ENCODE data around the gene CLMN. TPM values are rescaled to one million over a fixed set of nuclear protein-coding genes. Genes with fewer than 3 reads are reported as not detected.

Gene CLMN
- total RNA-seq, 2 donors from 2014 or later: 105 to 131 TPM

DNA sequence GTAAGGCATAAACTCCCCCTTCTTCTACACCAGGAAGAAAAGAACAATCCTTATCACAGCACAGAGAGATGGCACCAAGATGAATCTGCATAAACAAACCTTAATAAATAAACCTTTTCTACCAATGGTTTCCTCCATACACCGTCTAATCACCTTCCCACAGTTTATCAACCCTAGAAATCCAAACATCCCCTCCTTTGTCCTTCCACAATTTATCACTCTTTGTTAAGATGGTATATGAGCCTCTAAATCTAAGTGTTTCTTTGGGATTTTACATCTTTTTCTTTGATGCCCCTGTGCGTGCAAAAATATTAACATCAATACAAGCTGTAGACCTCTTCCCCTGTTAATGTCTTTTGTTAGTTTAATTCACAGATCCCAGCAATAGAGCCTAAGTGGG lies 174.9 kb downstream of the CLMN start:
- no peak overlapping the region for H3K4me3 ChIP-seq
- no peaks in the 10 kb centered on the region for H3K27me3 ChIP-seq
- TF ChIP-seq, protein P1, sequence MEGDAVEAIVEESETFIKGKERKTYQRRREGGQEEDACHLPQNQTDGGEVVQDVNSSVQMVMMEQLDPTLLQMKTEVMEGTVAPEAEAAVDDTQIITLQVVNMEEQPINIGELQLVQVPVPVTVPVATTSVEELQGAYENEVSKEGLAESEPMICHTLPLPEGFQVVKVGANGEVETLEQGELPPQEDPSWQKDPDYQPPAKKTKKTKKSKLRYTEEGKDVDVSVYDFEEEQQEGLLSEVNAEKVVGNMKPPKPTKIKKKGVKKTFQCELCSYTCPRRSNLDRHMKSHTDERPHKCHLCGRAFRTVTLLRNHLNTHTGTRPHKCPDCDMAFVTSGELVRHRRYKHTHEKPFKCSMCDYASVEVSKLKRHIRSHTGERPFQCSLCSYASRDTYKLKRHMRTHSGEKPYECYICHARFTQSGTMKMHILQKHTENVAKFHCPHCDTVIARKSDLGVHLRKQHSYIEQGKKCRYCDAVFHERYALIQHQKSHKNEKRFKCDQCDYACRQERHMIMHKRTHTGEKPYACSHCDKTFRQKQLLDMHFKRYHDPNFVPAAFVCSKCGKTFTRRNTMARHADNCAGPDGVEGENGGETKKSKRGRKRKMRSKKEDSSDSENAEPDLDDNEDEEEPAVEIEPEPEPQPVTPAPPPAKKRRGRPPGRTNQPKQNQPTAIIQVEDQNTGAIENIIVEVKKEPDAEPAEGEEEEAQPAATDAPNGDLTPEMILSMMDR (IDR thresholded peaks at IDR 0.05): no peak
- intact Hi-C loops (cut with DNase I): no loop called here
- no peak overlapping the region for H3K9ac ChIP-seq (ENCODE audit: low read depth in 2 of 2, low read length in 2 of 2)
- no peaks in the 10 kb centered on the region for H3K9me3 ChIP-seq
- no peak for DNase-seq
- H3K4me1 ChIP-seq: peaks cover 11% of the 10 kb centered on the region
- H3K36me3 ChIP-seq: no peaks in the 10 kb centered on the region
- peak overlapping the region; percentile 76 for H3K27ac ChIP-seq

DNA sequence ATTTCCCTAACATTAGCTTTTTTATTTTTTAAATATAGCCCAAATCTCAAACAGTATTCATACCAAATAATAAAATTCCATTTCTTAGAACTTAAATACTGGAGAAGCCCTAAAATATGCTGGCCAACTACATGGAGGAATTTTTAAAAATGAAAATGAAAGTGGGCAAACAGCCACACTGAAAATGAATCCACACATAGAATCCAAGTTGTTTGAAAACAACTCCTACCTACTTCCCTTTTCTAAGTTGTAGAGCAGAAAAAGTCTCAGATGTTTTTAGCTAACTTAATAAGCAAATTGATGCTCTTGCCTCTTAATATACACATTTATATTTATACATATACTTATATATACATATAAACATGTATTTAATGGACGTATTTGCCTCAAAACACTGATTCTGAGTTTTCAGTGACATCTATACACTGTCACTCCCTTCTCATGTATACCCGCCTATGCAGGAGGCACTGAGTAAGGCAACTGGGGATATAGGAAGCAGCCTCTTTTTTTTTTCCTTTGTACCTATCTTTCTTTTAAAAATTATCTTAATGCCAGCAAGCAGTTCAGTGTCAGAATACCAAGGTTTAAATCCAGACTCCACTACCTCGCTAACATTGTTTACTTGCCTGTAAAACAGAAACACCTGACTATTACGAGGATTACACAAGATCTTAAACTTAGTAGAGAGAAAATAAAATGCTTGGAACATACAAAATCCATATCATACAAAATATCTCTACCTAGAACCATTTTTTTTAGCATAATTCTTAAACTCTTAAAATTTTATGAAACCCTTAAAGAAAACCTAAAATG lies 175.7 kb downstream of the CLMN start:
- intact Hi-C loops (cut with DNase I): no loop called here
- Histone ChIP-seq H3K36me3 (no peaks in the 10 kb centered on the region), H3K4me1 (peaks cover 11% of the 10 kb centered on the region), H3K9ac (ENCODE audit: low read depth in 2 of 2, low read length in 2 of 2) (no peak overlapping the region), H3K4me3 (no peak overlapping the region), H3K9me3 (no peaks in the 10 kb centered on the region), H3K27ac (peak overlapping the region; percentile 76), H3K27me3 (no peaks in the 10 kb centered on the region)
- no peak for DNase-seq
- TF ChIP-seq, protein P1 (IDR thresholded peaks at IDR 0.05): no peak

DNA sequence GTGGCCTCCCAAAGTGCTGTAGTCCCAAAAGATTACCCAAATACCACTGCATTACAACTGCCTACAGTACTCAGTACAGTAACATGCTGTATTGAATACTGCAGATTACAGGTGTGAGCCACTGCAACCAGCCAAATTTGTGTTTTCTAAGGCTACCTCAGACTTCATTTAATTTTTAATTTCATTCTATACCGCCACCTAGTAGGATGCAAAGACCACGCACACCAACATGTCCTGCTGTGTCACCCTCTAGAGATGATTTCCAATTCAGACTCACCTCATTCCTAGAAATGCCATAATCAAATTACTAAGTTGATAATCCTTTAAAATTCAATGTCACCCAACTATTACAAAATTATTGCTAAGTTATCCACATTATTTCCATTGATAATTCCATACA lies 177.5 kb downstream of the CLMN start:
- intact Hi-C loops (cut with DNase I): no loop called here
- no peak overlapping the region for H3K27ac ChIP-seq
- TF ChIP-seq, protein P1 (IDR thresholded peaks at IDR 0.05): no peak

DNA sequence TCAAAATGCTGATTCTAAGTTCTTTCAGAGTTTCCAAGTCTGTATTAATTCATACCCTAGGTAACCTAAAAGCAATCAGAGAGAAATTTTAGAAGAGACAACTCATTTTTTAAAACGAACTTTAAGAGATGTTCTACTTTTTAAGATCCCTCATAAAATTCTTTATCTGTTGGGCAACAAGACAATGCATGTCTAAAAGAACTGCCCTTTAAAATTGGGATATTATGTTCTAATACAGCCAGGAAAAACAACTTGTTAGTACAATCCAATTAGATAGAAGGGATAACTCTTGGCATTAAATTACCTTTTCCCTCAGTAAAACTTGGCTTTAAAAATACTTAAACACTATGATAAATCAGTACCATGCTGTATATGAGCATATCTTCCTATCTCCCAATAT lies 178.0 kb downstream of the CLMN start:
- TF ChIP-seq, protein P1 (IDR thresholded peaks at IDR 0.05): no peak
- Histone ChIP-seq H3K27me3 (no peaks in the 10 kb centered on the region), H3K9ac (ENCODE audit: low read depth in 2 of 2, low read length in 2 of 2) (no peak overlapping the region), H3K9me3 (no peaks in the 10 kb centered on the region), H3K4me3 (no peak overlapping the region), H3K4me1 (peaks cover 6% of the 10 kb centered on the region), H3K27ac (no peak overlapping the region), H3K36me3 (no peaks in the 10 kb centered on the region)
- DNase-seq: no peak
- intact Hi-C loops (cut with DNase I): no loop called here

More for the DNA sequence above, 177.5 kb downstream of the CLMN start:
- H3K27me3 ChIP-seq: no peaks in the 10 kb centered on the region
- DNase-seq: no peak
- H3K4me1 ChIP-seq: peaks cover 11% of the 10 kb centered on the region
- no peaks in the 10 kb centered on the region for H3K36me3 ChIP-seq
- H3K4me3 ChIP-seq: no peak overlapping the region
- no peaks in the 10 kb centered on the region for H3K9me3 ChIP-seq
- H3K9ac ChIP-seq (ENCODE audit: low read depth in 2 of 2, low read length in 2 of 2): no peak overlapping the region

DNA sequence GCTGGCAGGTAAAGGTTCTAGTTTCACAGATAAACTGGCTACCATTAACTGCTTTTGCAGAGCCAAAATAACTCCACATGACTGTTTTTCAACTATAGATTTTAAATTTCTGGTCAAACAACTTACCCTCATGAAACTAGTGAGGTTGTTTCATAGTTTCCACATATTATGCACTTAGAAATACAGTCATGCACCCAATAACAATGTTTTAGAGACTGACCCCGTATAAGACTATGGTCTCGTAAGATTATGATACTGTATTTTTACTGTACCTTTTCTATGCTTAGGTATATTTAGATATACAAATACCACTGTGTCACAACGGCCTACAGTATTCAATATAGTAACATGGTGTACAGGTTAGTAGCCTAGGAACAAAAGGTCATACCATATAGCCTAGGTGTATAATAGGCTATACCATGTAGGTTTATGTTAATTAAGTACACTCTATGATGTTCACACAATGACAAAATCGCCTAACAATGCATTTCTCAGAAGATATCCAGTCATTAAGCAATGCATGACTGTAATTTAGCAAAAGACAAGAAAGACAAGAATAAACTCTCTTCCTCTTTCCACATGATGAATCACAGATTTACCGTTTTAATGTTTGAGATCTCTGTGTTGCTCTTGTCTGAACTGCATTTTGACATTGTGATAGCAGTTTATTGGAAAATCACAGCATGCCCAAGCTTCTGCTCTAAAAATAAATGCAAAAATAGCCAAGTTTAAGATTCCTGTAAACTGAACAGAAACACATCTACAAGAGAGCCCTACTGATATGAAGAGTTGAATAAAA lies 179.4 kb downstream of the CLMN start:
- Histone ChIP-seq H3K4me1 (peaks cover 5% of the 10 kb centered on the region), H3K36me3 (no peaks in the 10 kb centered on the region), H3K27ac (no peak overlapping the region), H3K9ac (ENCODE audit: low read depth in 2 of 2, low read length in 2 of 2) (no peak overlapping the region), H3K27me3 (no peaks in the 10 kb centered on the region), H3K9me3 (no peaks in the 10 kb centered on the region), H3K4me3 (no peak overlapping the region)
- no peak for DNase-seq
- intact Hi-C loops (cut with DNase I): no loop called here
- TF ChIP-seq, protein P1 (IDR thresholded peaks at IDR 0.05): no peak
